Pancreas (tissue), 10 donors: ENCODE data around the gene TNRC6A. TPM values are rescaled to one million over a fixed set of nuclear protein-coding genes. Genes with fewer than 3 reads are reported as not detected.
A peak's percentile ranks its signal among the peaks of the same experiment; 100 is the strongest.

ENCODE experiments used
- ATAC-seq, 4 donors: fragments of 200-7000 bp; cut with Tn5 transposase; one replicate each; pipeline versions ENCODE4 v1.8.0 to v1.9.1; 2020; ENCODE audit warnings: mild to moderate bottlenecking in 4 of 4, moderate library complexity in 4 of 4
- DNase-seq, 6 donors: peaks; one replicate each; pipeline ENCODE4 v3.0.0-alpha.2; 2020
- FAIRE-seq: peaks from 2 replicates; lab custom pipeline; 2012; peaks lifted over from hg19 to GRCh38; lab: Jason Lieb, UNC
- H3K27ac ChIP-seq, 4 donors: fragments of 200-600 bp; sonication (generic); 1 replicate in 3 of 4; 2 replicates in 1 of 4; pipeline versions ENCODE4 v1.5.0 to v1.8.0; 2020
- H3K27me3 ChIP-seq, 4 donors: fragments of 200-600 bp; one replicate each; pipeline ENCODE4 v1.8.0; 2021
- H3K36me3 ChIP-seq, 3 donors: fragments of 200-600 bp; sonication (generic) in 1 of 3; one replicate each; pipeline versions ENCODE4 v1.5.0 to v1.8.0; 2020 to 2021
- H3K4me1 ChIP-seq, 3 donors: fragments of 200-600 bp; one replicate each; pipeline ENCODE4 v1.8.0; 2021
- H3K4me3 ChIP-seq, 4 donors: fragments of 200-600 bp; sonication (generic) in 2 of 4; one replicate each; pipeline versions ENCODE4 v1.5.0 to v1.8.0; 2020 to 2021
- H3K9me3 ChIP-seq, 4 donors: fragments of 200-600 bp; one replicate each; pipeline ENCODE4 v1.8.0; 2021
- CTCF ChIP-seq, 4 donors: fragments of 200-600 bp; sonication (generic) in 3 of 4; IDR thresholded peaks; one replicate each; pipeline versions ENCODE4 v1.5.0 to v1.8.0; 2021; ENCODE audit warnings: antibody characterized with exemption in 4 of 4
- WGBS, 2 donors: extraction: QIAGEN DNeasy Blood & Tissue Kit; methylation state at CpG; one replicate each; pipeline ENCODE4 v1.1.7; 2013; 5-methylcytosine and 5-hydroxymethylcytosine counted together
- intact Hi-C, 3 donors: fragments of 100-400 bp; cut with DNase I; formaldehyde crosslinking; loops; one replicate each; pipeline versions ENCODE4 v1.11.1 to v1.14.2; 2022
- polyA plus RNA-seq, 2 donors: library from polyadenylated mRNA; stranded (reverse); fragments of 200-250 nt; gene quantifications; one replicate each; pipeline ENCODE4 v1.2.3, GENCODE V29; 2013
- total RNA-seq, 6 donors: library from RNA; stranded (reverse); fragmentation: NEBNext Ultra II Directional in 4 of 6; extraction: Animal tissue kit (Norgen Biotek cat#: 25700) in 4 of 6; gene quantifications; one replicate each; pipeline versions ENCODE4 v1.2.1 to v1.2.4, GENCODE V29; 2021 to 2023
- donor health status: healthy with polysubstance abuse.
- donor health status: DM: no; HTN: no; CAD: no; lungs with moderate emphysema.
- donor health status: DM: no; HTN: no; CAD: no.
- donor health status: control.
- donor health status: control.
- donor health status: Bipolar disorder and iron deficiency.
- donor health status: DM: yes; HTN: yes; CAD: no.
- donor health status: DM: no; HTN: no; CAD: no.
- donor health status: DM: no; HTN: no; CAD: no.
- donor health status: DM: yes; HTN: yes; CAD: no.

The TNRC6A gene
- total and polyA plus RNA-seq, 8 donors, result 15.6 to 33.9 (median 23.2) TPM

- Histone ChIP-seq H3K27ac (no peak overlapping the region), H3K4me1 (peaks cover 17 to 22% (median 20%) of the 10 kb centered on the region in 3 donors), H3K27me3 (no peaks in the 10 kb centered on the region), H3K9me3 (no peaks in the 10 kb centered on the region), H3K4me3 (no peak overlapping the region), H3K36me3 (peaks cover 0 to 6% (median 0%) of the 10 kb centered on the region in 3 donors)
- no peak for TF ChIP-seq CTCF (IDR thresholded peaks at IDR 0.05)
- intact Hi-C loops, result no loop called here
- DNase-seq, result no peak
- 75 to 77% methylated on average over 5 of the region's 5 CpGs for WGBS, 2 donors
- peak; percentile 43 for FAIRE-seq
- peak in 3 of 4 donors; percentile 33 to 52 (median 42) for ATAC-seq
Observed at GRCh38 chr16:24771132-24771778, 41.8 kb downstream of the TNRC6A start.

GRCh38 chr16:24771779-24772157, 42.3 kb downstream of the TNRC6A start:
- Histone ChIP-seq H3K27me3 (no peaks in the 10 kb centered on the region), H3K4me1 (peaks cover 18 to 23% (median 22%) of the 10 kb centered on the region in 3 donors), H3K36me3 (peaks cover 0 to 6% (median 0%) of the 10 kb centered on the region in 3 donors), H3K4me3 (no peak overlapping the region), H3K9me3 (no peaks in the 10 kb centered on the region), H3K27ac (no peak overlapping the region)
- ATAC-seq, result peak in 2 of 4 donors; percentile 24 to 26
- no peak for FAIRE-seq
- intact Hi-C loops, result no loop called here
- TF ChIP-seq CTCF (IDR thresholded peaks at IDR 0.05), result no peak
- no peak for DNase-seq
- WGBS, 2 donors, result 35 to 38% methylated on average over 1 of the region's 1 CpG

GRCh38 chr16:24773771-24774427, 44.4 kb downstream of the TNRC6A start:
- H3K36me3 ChIP-seq, result peaks cover 0 to 17% (median 2%) of the 10 kb centered on the region in 3 donors
- H3K9me3 ChIP-seq, result no peaks in the 10 kb centered on the region
- H3K4me3 ChIP-seq, result no peak overlapping the region
- DNase-seq, result no peak
- H3K27me3 ChIP-seq, result no peaks in the 10 kb centered on the region
- ATAC-seq, result no peak
- H3K4me1 ChIP-seq, result peaks cover 18 to 28% (median 27%) of the 10 kb centered on the region in 3 donors
- TF ChIP-seq CTCF (IDR thresholded peaks at IDR 0.05), result no peak
- H3K27ac ChIP-seq, result no peak overlapping the region
- 82 to 87% methylated on average over 4 of the region's 4 CpGs for WGBS, 2 donors
- FAIRE-seq, result no peak
- intact Hi-C loops, result no loop called here

GRCh38 chr16:24774510-24774909, 45.1 kb downstream of the TNRC6A start:
- H3K4me1 ChIP-seq, result peaks cover 18 to 28% (median 27%) of the 10 kb centered on the region in 3 donors
- peaks cover 0 to 21% (median 2%) of the 10 kb centered on the region in 3 donors for H3K36me3 ChIP-seq
- intact Hi-C loops, result no loop called here
- no peak for ATAC-seq
- H3K27ac ChIP-seq, result no peak overlapping the region
- FAIRE-seq, result no peak
- no peak for TF ChIP-seq CTCF (IDR thresholded peaks at IDR 0.05)
- H3K9me3 ChIP-seq, result no peaks in the 10 kb centered on the region
- 85 to 100% methylated on average over 1 of the region's 1 CpG for WGBS, 2 donors
- no peak overlapping the region for H3K4me3 ChIP-seq
- no peaks in the 10 kb centered on the region for H3K27me3 ChIP-seq
- no peak for DNase-seq

GRCh38 chr16:24775455-24775854, 46.0 kb downstream of the TNRC6A start:
- peaks cover 18 to 28% (median 27%) of the 10 kb centered on the region in 3 donors for H3K4me1 ChIP-seq
- FAIRE-seq (peak; percentile 5), ATAC-seq (peak; percentile 52 to 75 (median 73)), DNase-seq (peak in 3 of 6 donors; percentile 25 to 60 (median 28))
- no peak overlapping the region for H3K4me3 ChIP-seq
- peak overlapping the region in 1 of 4 donors; percentile 35 for H3K27ac ChIP-seq
- H3K9me3 ChIP-seq, result no peaks in the 10 kb centered on the region
- intact Hi-C loops, result no loop called here
- no peaks in the 10 kb centered on the region for H3K27me3 ChIP-seq
- no peak for TF ChIP-seq CTCF (IDR thresholded peaks at IDR 0.05)
- peaks cover 0 to 21% (median 2%) of the 10 kb centered on the region in 3 donors for H3K36me3 ChIP-seq
